ENCODE data around the gene CCR3.

DNA sequence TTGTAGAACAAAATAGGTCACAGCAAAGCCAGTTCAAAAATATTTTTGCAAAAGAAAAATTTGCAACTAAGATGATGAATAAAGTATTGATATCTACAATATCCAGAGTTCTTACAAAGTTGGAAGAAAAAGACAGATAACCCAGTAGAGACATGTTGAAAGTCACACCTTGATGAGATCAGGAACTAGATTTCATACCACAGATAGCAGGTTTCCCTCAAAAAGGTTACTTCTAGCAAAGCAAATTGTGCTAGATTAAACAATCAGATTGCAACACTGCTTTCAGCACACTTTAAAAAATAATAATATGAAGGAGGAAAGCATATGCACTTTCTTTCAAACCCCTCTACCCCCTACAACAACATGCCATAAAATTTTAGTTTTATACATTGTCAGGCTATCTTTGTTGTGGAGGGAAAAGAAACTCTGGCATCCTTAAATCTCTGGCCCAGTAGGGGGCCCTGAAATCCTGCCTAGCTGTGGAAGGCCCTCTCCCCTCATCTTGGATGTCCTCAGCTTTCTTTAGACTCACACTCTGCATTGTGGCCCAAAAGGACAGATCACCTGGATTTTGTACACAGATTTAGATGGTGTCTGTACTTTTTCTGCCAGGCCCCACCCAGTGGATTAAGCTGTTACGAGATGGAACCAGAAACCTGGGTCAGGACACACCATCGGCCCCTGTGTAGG lies 50.9 kb downstream of the CCR3 start:
- TF ChIP-seq, protein P1, sequence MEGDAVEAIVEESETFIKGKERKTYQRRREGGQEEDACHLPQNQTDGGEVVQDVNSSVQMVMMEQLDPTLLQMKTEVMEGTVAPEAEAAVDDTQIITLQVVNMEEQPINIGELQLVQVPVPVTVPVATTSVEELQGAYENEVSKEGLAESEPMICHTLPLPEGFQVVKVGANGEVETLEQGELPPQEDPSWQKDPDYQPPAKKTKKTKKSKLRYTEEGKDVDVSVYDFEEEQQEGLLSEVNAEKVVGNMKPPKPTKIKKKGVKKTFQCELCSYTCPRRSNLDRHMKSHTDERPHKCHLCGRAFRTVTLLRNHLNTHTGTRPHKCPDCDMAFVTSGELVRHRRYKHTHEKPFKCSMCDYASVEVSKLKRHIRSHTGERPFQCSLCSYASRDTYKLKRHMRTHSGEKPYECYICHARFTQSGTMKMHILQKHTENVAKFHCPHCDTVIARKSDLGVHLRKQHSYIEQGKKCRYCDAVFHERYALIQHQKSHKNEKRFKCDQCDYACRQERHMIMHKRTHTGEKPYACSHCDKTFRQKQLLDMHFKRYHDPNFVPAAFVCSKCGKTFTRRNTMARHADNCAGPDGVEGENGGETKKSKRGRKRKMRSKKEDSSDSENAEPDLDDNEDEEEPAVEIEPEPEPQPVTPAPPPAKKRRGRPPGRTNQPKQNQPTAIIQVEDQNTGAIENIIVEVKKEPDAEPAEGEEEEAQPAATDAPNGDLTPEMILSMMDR (IDR thresholded peaks at IDR 0.05): no peak
- TF ChIP-seq EZH2 (IDR thresholded peaks at IDR 0.05) (no peak), EZH2phosphoT487 (IDR thresholded peaks at IDR 0.05) (no peak)

Data from neural progenitor cell (in vitro differentiated cells).